Left forelimb (tissue), 1 donor: ENCODE results near the gene USP17L19.
"Not testable (repeated sequence)": the region's sequence is repeated elsewhere in the genome, so short reads cannot be mapped to it uniquely, and the experiment has no call there.

ENCODE experiments used
- DNase-seq: peaks from one replicate; pipeline ENCODE4 v3.0.0-alpha.2; 2018; ENCODE audit warnings: low spot score

USP17L19 gene

GRCh38 chr4:9253078-9253477 lies at the start of gene USP17L19:
TSS of gene USP17L19 (plus strand) at chr4:9253378. CDS start at chr4:9253378, 0 bp downstream.
- not testable (repeated sequence) for DNase-seq

GRCh38 chr4:9210357-9210756 lies 42.8 kb upstream of the USP17L19 start, which contains the start of gene USP17L10:
TSS of gene USP17L10 (plus strand) at chr4:9210657. CDS start at chr4:9210657, 0 bp downstream.
- not testable (repeated sequence) for DNase-seq

- DNase-seq, result not testable (repeated sequence)
Measured at GRCh38 chr4:9214701-9215100, 38.5 kb upstream of the USP17L19 start.

GRCh38 chr4:9215105-9215504 lies 38.1 kb upstream of the USP17L19 start, which contains the start of gene USP17L11:
TSS of gene USP17L11 (plus strand) at chr4:9215405. CDS start at chr4:9215405, 0 bp downstream.
- DNase-seq, result not testable (repeated sequence)

GRCh38 chr4:9219852-9220251 lies 33.3 kb upstream of the USP17L19 start, which contains the start of gene USP17L12:
TSS of gene USP17L12 (plus strand) at chr4:9220152. CDS start at chr4:9220152, 0 bp downstream.
- not testable (repeated sequence) for DNase-seq

- not testable (repeated sequence) for DNase-seq
Measured at GRCh38 chr4:9224596-9224995, 28.6 kb upstream of the USP17L19 start, which contains the start of gene USP17L13. TSS of gene USP17L13 (plus strand) at chr4:9224896. CDS start at chr4:9224896, 0 bp downstream.

- DNase-seq, result not testable (repeated sequence)
Measured at GRCh38 chr4:9230249-9230648, 22.9 kb upstream of the USP17L19 start.

GRCh38 chr4:9234085-9234484 lies 19.1 kb upstream of the USP17L19 start, which contains the start of gene USP17L15:
TSS of gene USP17L15 (plus strand) at chr4:9234385. CDS start at chr4:9234385, 0 bp downstream.
- DNase-seq, result not testable (repeated sequence)

- peak; percentile 0 for DNase-seq
Measured at GRCh38 chr4:9238461-9238860, 14.7 kb upstream of the USP17L19 start.

- not testable (repeated sequence) for DNase-seq
Measured at GRCh38 chr4:9243579-9243978, 9.6 kb upstream of the USP17L19 start, which contains the start of gene USP17L17. TSS of gene USP17L17 (plus strand) at chr4:9243879. CDS start at chr4:9243879, 0 bp downstream.

- DNase-seq, result peak; percentile 55
Measured at GRCh38 chr4:9247953-9248680, 5.1 kb upstream of the USP17L19 start, which contains the start of gene USP17L18. TSS of gene USP17L18 (plus strand) at chr4:9248630. CDS start at chr4:9248630, 0 bp downstream.

- DNase-seq, result not testable (repeated sequence)
Measured at GRCh38 chr4:9257824-9258223, 4.6 kb downstream of the USP17L19 start, which contains the start of gene USP17L20. TSS of gene USP17L20 (plus strand) at chr4:9258124. CDS start at chr4:9258124, 0 bp downstream.

GRCh38 chr4:9262572-9262971 lies 9.4 kb downstream of the USP17L19 start, which contains the start of gene USP17L21:
TSS of gene USP17L21 (plus strand) at chr4:9262872. CDS start at chr4:9262872, 0 bp downstream.
- DNase-seq, result not testable (repeated sequence)

- not testable (repeated sequence) for DNase-seq
Measured at GRCh38 chr4:9267319-9267718, 14.1 kb downstream of the USP17L19 start, which contains the start of gene USP17L22. TSS of gene USP17L22 (plus strand) at chr4:9267619. CDS start at chr4:9267619, 0 bp downstream.

- DNase-seq, result not testable (repeated sequence)
Measured at GRCh38 chr4:9271719-9272118, 18.5 kb downstream of the USP17L19 start.
